Tibial nerve (tissue), 4 donors: ENCODE data around the gene PDLIM5. TPM values are rescaled to one million over a fixed set of nuclear protein-coding genes. Genes with fewer than 3 reads are reported as not detected.

ENCODE experiments used
- DNase-seq, 2 donors: peaks; one replicate each; pipeline ENCODE4 v3.0.0-alpha.2; 2019; ENCODE audit warnings: low spot score in 2 of 2
- H3K27ac ChIP-seq, 4 donors: fragments of 200-600 bp; sonication (generic) in 3 of 4; one replicate each; pipeline ENCODE4 v1.5.1; 2017 to 2019; ENCODE audit warnings: mild to moderate bottlenecking in 1 of 4
- H3K27me3 ChIP-seq, 2 donors: fragments of 200-600 bp; sonication (generic) in 1 of 2; one replicate each; pipeline versions ENCODE4 v1.5.1 to v1.6.0; 2017 to 2019
- H3K36me3 ChIP-seq, 3 donors: fragments of 200-600 bp; sonication (generic); one replicate each; pipeline ENCODE4 v1.5.1; 2018 to 2019
- H3K4me1 ChIP-seq, 4 donors: fragments of 200-600 bp; sonication (generic) in 3 of 4; one replicate each; pipeline ENCODE4 v1.5.1; 2017 to 2019
- H3K4me3 ChIP-seq, 4 donors: fragments of 200-600 bp; sonication (generic) in 3 of 4; one replicate each; pipeline ENCODE4 v1.5.1; 2017 to 2019; ENCODE audit warnings: mild to moderate bottlenecking in 1 of 4, moderate library complexity in 1 of 4
- H3K9me3 ChIP-seq, 4 donors: fragments of 200-600 bp; sonication (generic) in 3 of 4; one replicate each; pipeline ENCODE4 v1.5.1; 2017 to 2019
- EP300 ChIP-seq, 2 donors: sonication (generic); formaldehyde crosslinking; IDR thresholded peaks; one replicate each; pipeline ENCODE4 v1.6.1; 2017; ENCODE audit warnings: antibody characterized with exemption in 2 of 2, mild to moderate bottlenecking in 1 of 2
- POLR2A ChIP-seq, 2 donors: fragments of 450-650 bp; IDR thresholded peaks; one replicate each; pipeline ENCODE4 v1.6.1; 2017; ENCODE audit warnings: antibody characterized with exemption in 2 of 2, mild to moderate bottlenecking in 2 of 2, moderate library complexity in 2 of 2
- WGBS, 2 donors: methylation state at CpG; one replicate each; pipeline ENCODE4 v1.1.5; 2018; 5-methylcytosine and 5-hydroxymethylcytosine counted together
- total RNA-seq, 4 donors: library from RNA; depleted of rRNA; stranded (reverse); fragments of >200 nt; gene quantifications; one replicate each; pipeline ENCODE4 v1.1.0, GENCODE V29; 2016
- TF ChIP-seq, protein P1 (sequence below), 5 experiments: fragments of 200-600 bp in 3 of 5; fragments of 450-650 bp in 2 of 5; sonication (generic) in 3 of 5; IDR thresholded peaks; one replicate each; pipeline ENCODE4 v1.5.1; 2016 to 2019; ENCODE audit warnings: antibody characterized with exemption in 5 of 5, mild to moderate bottlenecking in 3 of 5, moderate library complexity in 2 of 5

PDLIM5 gene
- total RNA-seq, 4 donors from 2014 or later: 73.5 to 117 (median 98.2) TPM

DNA sequence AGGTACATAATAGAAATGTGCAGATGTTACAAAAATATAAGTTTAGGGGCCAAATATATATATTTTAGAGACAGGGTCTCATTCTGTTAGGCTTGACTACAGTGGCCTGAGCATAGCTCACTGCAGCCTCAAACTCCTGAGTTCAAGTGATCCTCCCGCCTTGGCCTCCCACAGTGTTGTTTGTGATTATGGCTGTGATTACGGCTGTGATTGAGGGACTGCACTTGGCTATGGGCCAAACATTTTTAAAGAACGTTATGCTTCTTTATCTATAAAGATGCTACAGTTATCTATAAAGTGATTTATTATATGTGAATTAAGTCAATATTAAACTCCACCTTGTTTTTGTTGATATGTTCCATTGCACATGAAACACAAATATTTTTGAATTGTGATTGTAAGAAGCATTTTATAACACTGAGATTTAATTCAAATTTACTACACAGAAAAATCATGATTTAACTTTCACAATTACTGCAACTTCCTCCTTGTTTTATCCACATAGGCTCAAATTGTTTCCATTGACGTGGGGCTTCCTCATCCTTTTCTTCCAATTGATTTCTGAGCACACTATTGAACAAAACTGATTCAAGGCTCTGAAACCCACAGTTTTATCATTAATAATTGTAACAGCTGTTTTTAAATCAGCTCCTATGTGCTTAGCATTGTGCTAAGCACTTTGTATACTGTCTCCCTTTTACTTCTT is 237.6 kb downstream of the PDLIM5 start:
- no peak overlapping the region for H3K27ac ChIP-seq
- no peaks in the 10 kb centered on the region for H3K4me1 ChIP-seq
- H3K27me3 ChIP-seq: no peaks in the 10 kb centered on the region
- H3K9me3 ChIP-seq: no peaks in the 10 kb centered on the region
- H3K4me3 ChIP-seq: no peak overlapping the region
- H3K36me3 ChIP-seq: no peaks in the 10 kb centered on the region
- 67% methylated on average over 4 of the region's 4 CpGs for WGBS, 2 donors
- TF ChIP-seq, protein P1, sequence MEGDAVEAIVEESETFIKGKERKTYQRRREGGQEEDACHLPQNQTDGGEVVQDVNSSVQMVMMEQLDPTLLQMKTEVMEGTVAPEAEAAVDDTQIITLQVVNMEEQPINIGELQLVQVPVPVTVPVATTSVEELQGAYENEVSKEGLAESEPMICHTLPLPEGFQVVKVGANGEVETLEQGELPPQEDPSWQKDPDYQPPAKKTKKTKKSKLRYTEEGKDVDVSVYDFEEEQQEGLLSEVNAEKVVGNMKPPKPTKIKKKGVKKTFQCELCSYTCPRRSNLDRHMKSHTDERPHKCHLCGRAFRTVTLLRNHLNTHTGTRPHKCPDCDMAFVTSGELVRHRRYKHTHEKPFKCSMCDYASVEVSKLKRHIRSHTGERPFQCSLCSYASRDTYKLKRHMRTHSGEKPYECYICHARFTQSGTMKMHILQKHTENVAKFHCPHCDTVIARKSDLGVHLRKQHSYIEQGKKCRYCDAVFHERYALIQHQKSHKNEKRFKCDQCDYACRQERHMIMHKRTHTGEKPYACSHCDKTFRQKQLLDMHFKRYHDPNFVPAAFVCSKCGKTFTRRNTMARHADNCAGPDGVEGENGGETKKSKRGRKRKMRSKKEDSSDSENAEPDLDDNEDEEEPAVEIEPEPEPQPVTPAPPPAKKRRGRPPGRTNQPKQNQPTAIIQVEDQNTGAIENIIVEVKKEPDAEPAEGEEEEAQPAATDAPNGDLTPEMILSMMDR (IDR thresholded peaks at IDR 0.05): no peak
- no peak for TF ChIP-seq POLR2A (IDR thresholded peaks at IDR 0.05)
- no peak for TF ChIP-seq EP300 (IDR thresholded peaks at IDR 0.05)
- no peak for DNase-seq

DNA sequence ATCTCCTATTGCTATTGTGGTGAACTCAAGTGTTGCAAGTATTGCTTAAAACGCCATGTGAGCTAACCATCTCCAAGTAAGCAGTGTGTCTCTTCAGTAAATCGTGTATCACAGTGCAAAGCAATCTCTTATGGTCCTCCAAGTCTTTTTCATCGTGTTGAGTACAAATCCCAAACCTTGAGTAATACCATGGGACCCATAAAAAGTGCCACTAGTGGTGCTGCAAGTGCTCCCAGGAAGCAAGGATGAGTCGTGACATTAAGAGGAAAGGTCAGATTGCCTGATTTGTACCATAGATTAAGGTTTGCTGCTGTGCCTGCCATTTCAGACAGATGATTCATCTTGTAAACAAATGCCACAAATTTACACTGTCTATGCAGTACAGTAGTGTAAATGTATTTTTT is 239.1 kb downstream of the PDLIM5 start:
- no peak for TF ChIP-seq POLR2A (IDR thresholded peaks at IDR 0.05)
- TF ChIP-seq, protein P1 (IDR thresholded peaks at IDR 0.05): no peak
- no peak for TF ChIP-seq EP300 (IDR thresholded peaks at IDR 0.05)
- DNase-seq: no peak
- Histone ChIP-seq H3K4me3 (no peak overlapping the region), H3K27ac (no peak overlapping the region), H3K36me3 (no peaks in the 10 kb centered on the region), H3K27me3 (no peaks in the 10 kb centered on the region), H3K9me3 (no peaks in the 10 kb centered on the region), H3K4me1 (no peaks in the 10 kb centered on the region)
- 70 to 83% methylated on average over 4 of the region's 4 CpGs for WGBS, 2 donors

DNA sequence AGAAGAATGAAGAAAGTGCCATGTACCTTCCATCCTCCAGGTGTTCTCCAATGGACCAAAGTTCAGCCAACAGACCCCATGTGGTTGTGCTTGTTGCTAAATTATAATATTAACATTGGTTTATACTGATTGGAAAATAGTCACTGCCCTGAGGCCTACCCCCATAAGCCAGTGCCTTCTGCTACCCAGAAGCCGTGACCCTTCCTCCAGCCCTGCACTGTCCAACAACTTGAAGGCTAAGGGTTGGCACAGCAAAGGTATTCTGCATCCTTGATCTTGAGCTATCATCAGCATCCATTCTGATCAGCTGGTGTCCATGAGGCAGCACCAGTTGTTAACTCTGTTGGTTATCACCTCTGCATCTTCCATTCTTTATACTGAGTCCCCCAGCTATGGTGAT is 239.8 kb downstream of the PDLIM5 start:
- H3K27me3 ChIP-seq: no peaks in the 10 kb centered on the region
- H3K4me1 ChIP-seq: no peaks in the 10 kb centered on the region
- no peaks in the 10 kb centered on the region for H3K9me3 ChIP-seq
- TF ChIP-seq POLR2A (IDR thresholded peaks at IDR 0.05) (no peak), EP300 (IDR thresholded peaks at IDR 0.05) (no peak)
- TF ChIP-seq, protein P1 (IDR thresholded peaks at IDR 0.05): no peak
- no peaks in the 10 kb centered on the region for H3K36me3 ChIP-seq
- no peak overlapping the region for H3K4me3 ChIP-seq
- WGBS, 2 donors: 100% methylated on average over 1 of the region's 1 CpG
- H3K27ac ChIP-seq: no peak overlapping the region
- DNase-seq: no peak

DNA sequence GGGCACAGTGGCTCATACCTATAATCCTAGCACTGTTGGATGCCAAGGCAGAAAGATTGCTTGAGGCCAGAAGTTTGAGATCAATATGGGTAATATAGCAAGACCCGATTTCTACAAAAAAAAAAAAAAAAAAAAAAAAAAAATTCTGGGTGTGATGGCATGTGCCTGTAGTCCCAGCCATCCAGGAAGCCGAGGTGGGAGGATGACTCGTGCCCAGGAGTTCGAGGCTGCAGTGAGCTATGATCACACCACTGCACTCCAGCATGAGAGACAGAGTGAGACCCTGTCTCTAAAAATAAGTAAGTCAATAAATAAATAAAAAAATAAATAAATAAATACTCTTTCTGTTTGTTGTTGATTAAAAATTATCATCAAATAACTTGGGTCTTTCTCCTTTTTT is 243.6 kb downstream of the PDLIM5 start:
- Histone ChIP-seq H3K27me3 (no peaks in the 10 kb centered on the region), H3K4me1 (peaks cover 0 to 4% (median 0%) of the 10 kb centered on the region in 4 donors), H3K9me3 (no peaks in the 10 kb centered on the region), H3K27ac (no peak overlapping the region), H3K4me3 (no peak overlapping the region), H3K36me3 (no peaks in the 10 kb centered on the region)
- no peak for TF ChIP-seq POLR2A (IDR thresholded peaks at IDR 0.05)
- no peak for TF ChIP-seq EP300 (IDR thresholded peaks at IDR 0.05)
- TF ChIP-seq, protein P1 (IDR thresholded peaks at IDR 0.05): no peak
- WGBS, 2 donors: 80 to 82% methylated on average over 4 of the region's 4 CpGs
- DNase-seq: no peak

DNA sequence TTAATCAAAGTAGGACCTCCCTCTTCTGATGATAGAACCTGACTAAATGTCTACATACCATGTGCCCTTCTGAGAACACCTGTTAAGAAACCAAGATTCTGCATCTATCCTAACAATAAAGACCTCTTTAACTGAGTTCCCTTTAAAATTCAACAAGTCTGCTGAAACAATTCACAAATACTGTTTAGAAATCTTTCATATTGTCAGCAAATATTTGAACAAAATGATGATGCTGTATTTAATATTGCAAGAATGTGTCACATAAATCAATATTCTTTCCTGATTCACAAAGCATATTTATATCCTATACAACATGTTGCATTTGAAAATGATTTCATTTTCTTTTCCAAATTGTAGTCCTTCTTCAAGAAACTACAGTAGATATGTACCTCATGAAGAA is 246.4 kb downstream of the PDLIM5 start:
- Histone ChIP-seq H3K36me3 (no peaks in the 10 kb centered on the region), H3K4me1 (peaks cover 0 to 15% (median 0%) of the 10 kb centered on the region in 4 donors), H3K27me3 (no peaks in the 10 kb centered on the region), H3K9me3 (no peaks in the 10 kb centered on the region), H3K27ac (no peak overlapping the region), H3K4me3 (no peak overlapping the region)
- DNase-seq: no peak
- TF ChIP-seq, protein P1 (IDR thresholded peaks at IDR 0.05): no peak
- TF ChIP-seq EP300 (IDR thresholded peaks at IDR 0.05) (no peak), POLR2A (IDR thresholded peaks at IDR 0.05) (no peak)
